ENCODE data around the gene SQSTM1. TPM values are rescaled to one million over a fixed set of nuclear protein-coding genes. Genes with fewer than 3 reads are reported as not detected.

SQSTM1 gene
- total and polyA plus RNA-seq, 11 donors = 177 to 747 (median 396) TPM

GRCh38 chr5:179830818-179831468 is 10.2 kb downstream of the SQSTM1 start:
- no peaks in the 10 kb centered on the region for H3K27me3 ChIP-seq
- 93 to 97% (median 96%) methylated on average over 7 of the region's 7 CpGs for WGBS, 4 donors
- TF ChIP-seq CTCF (IDR thresholded peaks at IDR 0.05) (no peak), POLR2A (IDR thresholded peaks at IDR 0.05) (no peak)
- H3K36me3 ChIP-seq = peaks cover 0 to 96% (median 90%) of the 10 kb centered on the region in 9 donors
- ATAC-seq (no peak), DNase-seq (no peak)
- intact Hi-C loops (cut with DNase I) = no loop called here
- H3K27ac ChIP-seq = no peak overlapping the region
- H3K9me3 ChIP-seq = no peaks in the 10 kb centered on the region
- no peak overlapping the region for H3K4me3 ChIP-seq
- peaks cover 0 to 31% (median 15%) of the 10 kb centered on the region in 12 donors for H3K4me1 ChIP-seq

- H3K4me1 ChIP-seq = peaks cover 0 to 34% (median 16%) of the 10 kb centered on the region in 12 donors
- no peak overlapping the region for H3K4me3 ChIP-seq
- TF ChIP-seq POLR2A (IDR thresholded peaks at IDR 0.05) = no peak
- TF ChIP-seq CTCF (IDR thresholded peaks at IDR 0.05) = no peak
- H3K27ac ChIP-seq = no peak overlapping the region
- intact Hi-C loops (cut with DNase I) = no loop called here
- ATAC-seq (no peak), DNase-seq (no peak)
- H3K9me3 ChIP-seq = no peaks in the 10 kb centered on the region
- H3K36me3 ChIP-seq = peaks cover 0 to 96% (median 90%) of the 10 kb centered on the region in 9 donors
- no peaks in the 10 kb centered on the region for H3K27me3 ChIP-seq
- WGBS, 4 donors = 92 to 94% (median 93%) methylated on average over 16 to 20 of the region's 20 CpGs
These were observed 11.5 kb downstream of the SQSTM1 start for GRCh38 chr5:179832039-179832745.

- WGBS, 4 donors = 85 to 88% (median 87%) methylated on average over 13 to 23 of the region's 23 CpGs
These were observed 12.5 kb downstream of the SQSTM1 start for GRCh38 chr5:179833056-179833708.

More at GRCh38 chr5:179833056-179833708, 12.5 kb downstream of the SQSTM1 start:
- DNase-seq = no peak
- H3K4me3 ChIP-seq = no peak overlapping the region
- H3K27me3 ChIP-seq = no peaks in the 10 kb centered on the region
- H3K36me3 ChIP-seq = peaks cover 0 to 96% (median 90%) of the 10 kb centered on the region in 9 donors
- H3K9me3 ChIP-seq = no peaks in the 10 kb centered on the region
- TF ChIP-seq CTCF (IDR thresholded peaks at IDR 0.05) = no peak
- TF ChIP-seq POLR2A (IDR thresholded peaks at IDR 0.05) = no peak
- peaks cover 0 to 28% (median 8%) of the 10 kb centered on the region in 12 donors for H3K4me1 ChIP-seq
- ATAC-seq = no peak
- intact Hi-C loops (cut with DNase I) = no loop called here
- peak overlapping the region in 1 of 12 donors; percentile 27 for H3K27ac ChIP-seq
